Activated CD8-positive, alpha-beta T cell treated with anti-CD3 and anti-CD28 coated beads for 36 hours (primary cell): Measurements from ENCODE around the gene IP6K1. TPM values are rescaled to one million over a fixed set of nuclear protein-coding genes. Genes with fewer than 3 reads are reported as not detected.

Experiments
- ATAC-seq: fragments of 200-7000 bp; cut with Tn5 transposase; one replicate; pipeline ENCODE4 v1.10.0; 2021; ENCODE audit warnings: mild to moderate bottlenecking, moderate library complexity
- CTCF ChIA-PET: fragments of 350-600 bp; sonication (Branson Sonifier 250); formaldehyde crosslinking; loops from one replicate; lab custom pipeline; 2021; ENCODE audit warnings: antibody characterized with exemption; lab: Charles Lee
- POLR2A ChIA-PET: fragments of 350-600 bp; sonication (Branson Sonifier 250); formaldehyde crosslinking; loops from one replicate; lab custom pipeline; 2021; ENCODE audit warnings: antibody characterized with exemption; lab: Charles Lee
- DNase-seq: peaks from one replicate; pipeline ENCODE4 v3.0.0-alpha.2; 2020
- H3K27ac Mint-ChIP-seq: one replicate; pipeline ENCODE4 v1.8.0; 2021; ENCODE audit warnings: mild to moderate bottlenecking, mixed read lengths
- H3K27me3 Mint-ChIP-seq: one replicate; pipeline ENCODE4 v1.8.0; 2021; ENCODE audit warnings: mixed read lengths
- H3K36me3 Mint-ChIP-seq: one replicate; pipeline ENCODE4 v1.8.0; 2021; ENCODE audit warnings: low read depth, mixed read lengths
- H3K4me1 Mint-ChIP-seq: one replicate; pipeline ENCODE4 v1.8.0; 2021; ENCODE audit warnings: low read depth, mixed read lengths
- H3K4me3 Mint-ChIP-seq: one replicate; pipeline ENCODE4 v1.8.0; 2021; ENCODE audit warnings: mild to moderate bottlenecking, moderate library complexity, mixed read lengths
- H3K9me3 Mint-ChIP-seq: one replicate; pipeline ENCODE4 v1.8.0; 2021; ENCODE audit warnings: mixed read lengths
- CTCF ChIP-seq: fragments of 200-600 bp; IDR thresholded peaks from one replicate; pipeline ENCODE4 v1.8.0; 2022; ENCODE audit warnings: antibody characterized with exemption, mild to moderate bottlenecking
- intact Hi-C: fragments of 100-400 bp; cut with micrococcal nuclease; formaldehyde crosslinking; loops from one replicate; pipeline ENCODE4 v1.10.0; 2022
- microRNA-seq: library from miRNA; unstranded; fragments of <30 nt; microRNA quantifications from one replicate; pipeline ENCODE4 v1.2.0, GENCODE V29; 2022; ENCODE audit warnings: borderline microRNAs expressed, borderline replicate concordance
- total RNA-seq, 2 experiments: library from RNA; stranded (reverse); gene quantifications; one replicate each; pipeline ENCODE4 v1.2.3, GENCODE V29; 2021

Gene IP6K1
- total RNA-seq, 2 experiments from 2014 or later, result 23.5 to 24.2 TPM

- Mint-ChIP-seq H3K9me3 (no peaks in the 10 kb centered on the region), H3K27ac (peak overlapping the region; percentile 59)
- POLR2A ChIA-PET, result no interaction called here
Observed at GRCh38 chr3:49675912-49676311, 110.4 kb downstream of the IP6K1 start.

GRCh38 chr3:49674497-49674983 lies 111.8 kb downstream of the IP6K1 start:
- ChIA-PET CTCF (interaction anchor here (1.0 kb wide), 1 partner anchor 29 kb away, joined by 4 read pairs; no protein-coding TSS in a partner anchor), POLR2A (interaction anchor here (1.3 to 4.6 kb wide), 2 partner anchors 24 to 135 kb away, joined by 3 to 37 read pairs; no protein-coding TSS in a partner anchor)
- no peaks in the 10 kb centered on the region for H3K27me3 Mint-ChIP-seq
- peak; percentile 4 for ATAC-seq
- peak; percentile 52 for DNase-seq
- H3K27ac Mint-ChIP-seq, result peak overlapping the region; percentile 98
- intact Hi-C loops, result no loop called here
- peaks cover 22% of the 10 kb centered on the region for H3K36me3 Mint-ChIP-seq
- peaks cover 36% of the 10 kb centered on the region for H3K4me1 Mint-ChIP-seq
- peak overlapping the region; percentile 95 for H3K4me3 Mint-ChIP-seq
- TF ChIP-seq CTCF, result no peak
- no peaks in the 10 kb centered on the region for H3K9me3 Mint-ChIP-seq

More at GRCh38 chr3:49675912-49676311, 110.4 kb downstream of the IP6K1 start:
- H3K36me3 Mint-ChIP-seq, result peaks cover 31% of the 10 kb centered on the region
- H3K4me3 Mint-ChIP-seq, result peak overlapping the region; percentile 2
- intact Hi-C loops, result no loop called here
- ATAC-seq (no peak), DNase-seq (no peak)
- peaks cover 36% of the 10 kb centered on the region for H3K4me1 Mint-ChIP-seq
- no peak for TF ChIP-seq CTCF
- H3K27me3 Mint-ChIP-seq, result no peaks in the 10 kb centered on the region
- CTCF ChIA-PET, result interaction anchor here (1.0 to 3.7 kb wide), 2 partner anchors 27 to 136 kb away, joined by 4 to 17 read pairs; no protein-coding TSS in a partner anchor

Small RNA genes within 50 kb of the gene (microRNA-seq; reads per million reads assigned to microRNA genes)
- gene MIR5193, result 3.0 reads per million, percentile 4 among the genes with 10 or more reads in this experiment

Other genes with a start within 250 kb of the IP6K1 start
- under 1 TPM; 0.09 TPM for gene BSN, start 232.1 kb downstream of the IP6K1 start, total RNA-seq
- 100 to 1,000 TPM; 165 to 166 TPM for gene APEH, start 112.2 kb downstream of the IP6K1 start, total RNA-seq
- 10 to 100 TPM in 1 of 2 experiments, 1 to 10 TPM in 1; 9.6 to 11.8 TPM for gene MST1, start 97.1 kb downstream of the IP6K1 start, total RNA-seq
- 10 to 100 TPM; 22.0 to 31.7 TPM for gene RNF123, start 97.0 kb downstream of the IP6K1 start, total RNA-seq
- under 1 TPM in 1 of 2 experiments, not detected in 1; 0.23 TPM for gene AMIGO3, start 66.9 kb downstream of the IP6K1 start, total RNA-seq
- 10 to 100 TPM; 34.7 to 35.2 TPM for gene GMPPB, start 62.6 kb downstream of the IP6K1 start, total RNA-seq
- gene CDHR4, start 13.3 kb upstream of the IP6K1 start, total RNA-seq, result not detected
- gene INKA1, start 16.7 kb upstream of the IP6K1 start, total RNA-seq, result 1 to 10 TPM; 1.8 to 2.8 TPM
- 10 to 100 TPM; 69.9 to 72.3 TPM for gene UBA7, start 27.4 kb upstream of the IP6K1 start, total RNA-seq
- gene TRAIP, start 70.0 kb upstream of the IP6K1 start, total RNA-seq, result 10 to 100 TPM; 23.2 to 25.1 TPM
- 1 to 10 TPM; 1.8 to 2.1 TPM for gene CAMKV, start 83.4 kb upstream of the IP6K1 start, total RNA-seq
- 1 to 10 TPM in 1 of 2 experiments, under 1 TPM in 1; 0.79 to 1.1 TPM for gene MST1R, start 117.3 kb upstream of the IP6K1 start, total RNA-seq
- 1 to 10 TPM; 6.9 to 8.5 TPM for gene MON1A, start 143.3 kb upstream of the IP6K1 start, total RNA-seq
- gene RBM6, start 153.6 kb upstream of the IP6K1 start, total RNA-seq, result 10 to 100 TPM; 90.8 to 95.2 TPM